HG02642 (cell line): ENCODE data around the gene LSM3.
A peak's percentile ranks its signal among the peaks of the same experiment; 100 is the strongest.
"Not testable (repeated sequence)": the region's sequence is repeated elsewhere in the genome, so short reads cannot be mapped to it uniquely, and the experiment has no call there.

ENCODE experiments used
- ATAC-seq: cut with Tn5 transposase; IDR thresholded peaks from one replicate; pipeline ENCODE4 v1.9.1; 2021; ENCODE audit warnings: mild to moderate bottlenecking; ENCODE audit not compliant: unreplicated experiment, poor library complexity

Gene LSM3

DNA sequence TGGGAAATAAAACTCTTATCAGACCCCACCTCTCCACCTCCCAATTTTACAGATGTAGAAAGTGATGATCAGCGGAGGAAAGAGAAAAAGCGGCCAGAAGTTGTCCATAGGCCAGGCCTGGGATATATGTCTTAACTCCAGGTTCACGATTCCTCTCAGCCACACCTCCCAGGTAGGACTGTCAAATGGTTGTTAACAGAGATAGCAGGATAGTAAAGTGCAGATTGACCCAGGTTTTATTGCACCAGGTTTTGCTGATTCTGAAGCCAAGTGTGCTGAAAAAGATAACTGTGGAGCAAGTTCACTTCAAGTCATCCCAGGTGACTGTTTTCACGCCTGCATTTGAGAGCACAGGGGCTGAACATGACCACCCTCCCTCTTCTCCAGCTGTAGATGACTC is 36.1 kb downstream of the LSM3 start:
- ATAC-seq: no peak

DNA sequence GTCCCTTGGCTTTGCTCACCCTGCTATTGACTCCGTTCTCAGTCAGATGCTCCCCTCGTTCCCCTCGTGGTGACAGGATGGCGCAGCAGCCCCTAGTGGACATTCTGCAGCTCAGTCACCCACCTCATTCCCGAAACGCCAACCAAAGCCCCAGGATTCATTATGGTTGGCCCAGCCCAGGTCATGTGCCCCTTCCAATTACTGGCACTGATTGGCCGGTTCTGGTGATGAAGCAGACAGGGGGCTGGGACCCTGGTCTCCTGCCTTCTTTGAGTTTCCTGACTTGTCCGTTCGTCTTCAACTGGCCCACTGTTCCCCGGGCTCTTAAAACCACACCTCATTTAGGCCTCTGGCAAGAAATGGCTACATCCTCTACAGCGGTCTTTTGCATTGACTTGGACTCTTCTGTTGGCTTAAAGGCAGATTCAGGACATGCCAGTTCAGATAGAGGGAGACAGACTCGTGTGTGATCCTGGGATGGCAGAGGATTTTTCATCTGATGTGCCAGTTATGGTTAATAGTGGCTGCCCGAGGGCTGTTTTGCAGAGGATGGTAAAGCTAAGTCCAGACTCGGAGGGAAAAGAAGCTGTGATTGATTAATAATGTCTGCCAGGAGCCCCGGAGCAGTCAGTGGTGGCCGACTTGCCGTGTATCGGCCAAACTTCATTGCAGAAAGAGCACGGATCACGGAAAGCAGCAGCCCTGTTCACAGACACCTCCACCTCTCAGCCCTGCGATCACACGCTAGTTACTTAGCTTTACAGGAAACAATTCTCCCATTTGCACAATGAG is 37.8 kb downstream of the LSM3 start:
- ATAC-seq: peak; percentile 70

DNA sequence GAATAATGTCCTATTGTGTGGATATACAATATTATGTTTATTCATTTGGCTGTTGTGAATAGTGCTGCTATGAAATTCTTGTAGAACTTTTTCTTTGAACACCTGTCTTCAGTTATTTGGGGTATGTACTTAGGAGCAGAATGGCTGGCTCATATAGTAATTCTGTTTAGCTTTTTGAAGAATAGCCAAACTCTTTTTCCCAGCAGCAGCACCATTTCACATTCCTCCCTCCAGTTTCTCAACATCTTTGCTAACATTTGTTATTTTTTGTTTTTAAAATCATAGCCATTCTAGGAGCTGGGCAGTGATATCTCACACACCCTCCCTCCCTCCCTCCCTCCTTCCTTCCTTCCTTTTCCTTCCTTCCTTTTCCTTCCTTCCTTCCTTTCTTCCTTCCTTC is 39.7 kb downstream of the LSM3 start:
- no peak for ATAC-seq

DNA sequence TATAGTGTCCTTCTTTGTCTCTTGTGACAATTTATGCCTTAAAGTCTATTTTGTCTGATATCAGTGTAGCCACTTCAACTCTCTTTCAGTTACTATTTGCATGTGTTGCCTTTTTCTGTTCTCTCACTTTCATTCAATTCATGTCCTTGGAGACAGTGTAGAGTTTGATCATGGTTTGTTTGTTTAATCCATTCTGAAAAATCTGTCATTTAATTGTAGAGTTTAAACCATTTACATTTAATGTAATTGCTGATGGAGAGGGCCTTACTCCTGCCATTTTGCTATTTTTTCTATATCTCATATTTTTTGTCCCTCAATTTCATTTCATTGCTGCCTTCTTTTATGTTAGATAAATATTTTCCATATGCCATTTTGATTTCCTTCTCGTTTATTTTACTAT is 42.3 kb downstream of the LSM3 start:
- ATAC-seq: no peak

DNA sequence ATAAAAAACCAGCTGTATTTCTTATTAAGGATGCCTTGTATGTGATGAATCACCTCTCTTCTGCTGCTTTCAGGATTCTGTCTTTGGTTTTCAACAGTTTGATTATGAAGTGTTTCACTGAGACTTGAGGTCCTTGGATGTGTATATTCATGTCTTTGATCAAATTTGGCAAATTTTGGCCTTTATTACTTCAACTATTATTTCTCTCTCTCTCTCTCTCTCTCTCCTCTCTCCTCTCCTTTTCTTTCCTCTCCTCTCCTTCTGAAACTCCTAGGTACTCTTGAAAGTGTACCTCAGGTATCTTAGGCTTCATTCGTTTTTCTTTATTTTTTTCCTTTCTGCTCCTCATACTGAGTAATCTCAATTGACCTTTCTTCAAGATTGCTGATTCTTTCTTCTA is 43.3 kb downstream of the LSM3 start:
- ATAC-seq: no peak

DNA sequence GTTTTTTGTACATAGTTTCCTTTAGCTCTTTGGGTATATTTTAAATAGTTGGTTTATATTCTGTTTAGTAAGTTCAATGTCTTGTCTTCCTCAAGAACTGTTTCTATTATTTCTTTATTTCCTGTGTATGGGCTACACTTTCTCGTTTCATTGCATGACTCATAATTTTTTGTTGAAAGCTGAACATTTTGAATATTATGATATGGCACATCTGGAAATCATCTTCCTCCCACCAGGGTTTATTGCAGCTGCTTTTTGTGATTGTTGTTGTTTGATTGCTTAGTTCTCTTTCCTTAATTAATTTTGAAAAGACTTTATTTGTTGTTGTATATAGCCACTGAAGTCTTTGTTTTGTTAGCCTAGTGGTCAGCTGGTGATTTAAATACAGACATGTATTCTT is 43.8 kb downstream of the LSM3 start:
- ATAC-seq: no peak

DNA sequence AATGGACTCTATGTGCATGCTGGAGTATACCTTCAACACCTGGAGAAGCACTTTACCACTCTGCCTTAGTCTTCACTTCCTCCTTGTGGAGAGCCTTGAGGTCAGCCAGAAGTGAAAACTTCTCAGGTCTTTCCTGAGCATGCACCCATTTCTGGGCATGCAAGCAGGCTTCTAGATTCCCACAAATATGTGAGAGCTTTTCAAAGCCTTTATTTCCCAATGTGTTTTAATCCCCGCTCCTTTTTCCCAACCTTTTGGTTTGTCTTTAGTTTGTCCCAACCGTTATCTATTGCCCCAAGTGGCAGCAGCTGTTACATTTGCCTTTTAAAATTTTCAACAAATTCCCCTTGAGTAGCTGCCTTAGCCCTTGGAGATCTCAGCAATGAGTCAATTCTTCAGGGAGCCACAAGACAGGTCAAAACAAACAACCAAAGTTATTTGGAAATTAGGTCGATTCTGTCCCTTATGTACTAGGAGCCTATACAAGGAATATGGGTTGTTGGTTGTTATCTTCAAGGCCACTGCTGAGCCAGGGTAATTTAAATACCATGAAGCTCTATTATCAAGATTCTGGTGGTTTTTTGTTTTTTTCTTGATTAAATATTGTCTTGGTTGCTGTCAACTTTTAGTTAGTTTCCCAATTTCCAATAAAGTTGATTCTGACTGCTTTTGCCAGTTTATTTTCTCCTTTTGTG is 44.4 kb downstream of the LSM3 start:
- ATAC-seq: peak; percentile 46

DNA sequence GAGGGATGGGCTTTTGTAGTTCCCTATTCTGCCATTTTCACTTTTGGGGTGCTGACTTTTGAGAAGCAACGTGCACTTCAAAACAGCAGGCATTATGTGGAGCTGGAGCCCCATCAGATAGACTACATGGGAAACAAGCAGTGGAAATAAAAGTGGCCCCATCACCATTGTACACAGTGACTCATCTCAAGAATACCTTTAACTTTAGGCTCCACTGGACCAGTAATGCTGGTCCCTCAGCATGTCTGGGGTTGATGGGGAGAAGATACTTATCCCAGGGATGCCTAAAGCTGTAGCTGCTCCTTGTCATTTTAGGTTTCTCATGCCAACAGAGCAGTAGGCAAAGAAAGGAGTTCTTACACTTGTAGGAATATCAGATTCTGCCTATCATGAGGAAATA is 45.0 kb downstream of the LSM3 start:
- no peak for ATAC-seq

DNA sequence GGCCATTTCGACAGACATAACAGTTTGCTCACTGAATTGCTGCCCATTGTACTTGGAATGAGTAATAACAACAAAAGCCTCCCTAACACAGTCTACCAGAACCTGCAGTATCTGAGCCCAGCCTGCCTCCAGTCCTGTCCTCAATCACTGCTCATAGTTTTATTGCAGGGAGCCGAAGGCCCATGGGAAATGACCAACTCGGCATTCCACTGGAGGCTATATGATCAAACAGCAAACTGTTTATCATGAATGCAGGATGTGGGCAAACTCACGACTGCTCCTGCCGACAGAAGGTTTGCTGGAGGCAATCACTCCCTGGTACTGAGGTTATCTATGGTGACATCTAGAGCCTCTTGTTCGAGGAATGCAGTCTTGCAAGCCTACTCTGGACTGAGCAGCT is 46.3 kb downstream of the LSM3 start:
- ATAC-seq: no peak

DNA sequence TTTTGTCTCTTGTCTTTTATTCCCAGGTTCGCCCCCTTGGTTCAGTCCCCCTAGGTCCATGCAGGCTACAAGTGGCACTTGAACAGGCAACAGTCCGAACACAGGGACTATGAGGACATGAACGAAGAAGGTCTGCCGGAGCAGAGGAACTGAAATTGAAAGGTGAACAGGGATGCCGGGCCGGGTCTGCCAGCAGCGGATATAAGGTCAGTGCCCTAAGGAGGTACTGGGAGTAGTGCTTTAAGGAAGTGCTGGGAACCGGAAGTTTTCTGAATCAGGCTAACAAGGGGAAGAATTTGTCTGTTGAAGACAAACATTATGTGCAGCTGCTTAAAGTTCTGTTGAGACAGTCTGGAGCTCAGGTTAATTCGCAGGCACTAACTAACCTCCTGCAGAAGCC is 46.8 kb downstream of the LSM3 start:
- peak; percentile 69 for ATAC-seq

DNA sequence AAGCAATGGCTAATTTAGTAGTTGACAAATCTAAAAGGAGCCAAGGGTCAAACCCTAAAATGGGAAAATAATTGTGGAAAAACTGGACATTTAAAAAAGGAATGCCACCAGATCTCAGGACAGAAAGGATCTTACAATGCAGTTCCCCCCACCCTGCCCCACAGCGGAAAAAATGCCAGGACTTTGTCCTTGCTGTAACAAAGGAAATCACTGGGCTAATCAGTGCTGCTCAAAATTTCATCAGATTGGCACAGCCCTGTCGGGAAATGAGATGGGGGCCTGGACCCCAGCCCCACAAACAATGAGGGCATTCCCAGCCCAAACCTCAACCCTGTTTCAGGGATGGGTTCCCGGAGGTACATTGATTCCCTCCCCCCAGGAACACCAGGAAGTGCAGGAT is 47.7 kb downstream of the LSM3 start:
- ATAC-seq: not testable (repeated sequence)

DNA sequence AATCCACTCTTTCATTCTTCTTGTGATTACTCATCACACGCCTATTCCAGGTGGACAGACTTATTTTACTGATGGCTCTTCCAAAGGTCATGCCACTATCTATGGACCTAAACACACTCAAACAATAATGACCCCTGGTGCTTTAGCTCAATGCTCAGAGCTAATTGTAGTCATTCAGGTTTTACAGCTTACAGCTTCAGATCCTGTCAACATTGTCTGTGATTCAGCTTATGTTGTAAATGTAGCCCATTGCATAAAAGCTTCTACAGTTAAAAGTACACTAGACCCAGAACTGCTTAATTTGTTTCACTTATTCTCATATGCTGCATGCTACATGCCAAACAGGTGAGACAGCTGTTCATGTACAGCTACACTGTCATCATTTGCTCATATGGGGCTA is 49.2 kb downstream of the LSM3 start:
- no peak for ATAC-seq

DNA sequence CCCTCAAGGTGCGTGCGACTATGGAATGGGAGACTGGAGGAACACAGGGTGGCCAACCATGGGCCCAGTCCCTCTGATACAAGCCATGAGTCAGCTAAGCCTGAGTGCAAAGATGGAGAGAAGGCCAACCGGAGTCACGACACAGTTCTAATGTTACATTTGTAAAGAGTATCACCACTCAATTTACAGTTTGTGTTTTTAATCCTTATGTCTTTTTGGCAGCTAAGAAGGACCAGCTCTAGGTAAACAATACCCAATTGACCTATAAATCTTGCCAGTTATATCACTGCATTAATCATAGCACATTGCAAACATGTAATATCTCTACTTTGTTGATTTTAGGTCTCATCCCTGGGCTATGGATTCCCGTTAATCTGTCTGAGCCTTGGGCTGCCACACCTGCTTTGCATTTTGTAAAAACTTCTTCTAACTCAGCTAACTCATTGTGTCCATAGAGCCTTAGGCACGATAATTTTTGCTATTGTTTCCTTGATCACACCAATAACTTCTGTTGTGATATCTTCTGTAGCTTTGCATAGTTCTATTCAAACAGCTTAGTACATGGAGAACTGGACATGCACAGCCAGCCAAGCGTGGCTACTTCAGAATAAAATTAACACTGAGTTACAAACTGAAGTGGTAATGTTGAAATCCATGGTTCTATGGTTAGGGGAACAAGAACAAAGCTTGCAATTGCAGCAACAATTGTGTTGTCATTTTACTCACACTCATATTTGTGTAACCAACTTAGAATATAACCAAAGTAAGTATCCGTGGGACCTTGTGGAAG is 50.3 kb downstream of the LSM3 start:
- ATAC-seq: no peak

DNA sequence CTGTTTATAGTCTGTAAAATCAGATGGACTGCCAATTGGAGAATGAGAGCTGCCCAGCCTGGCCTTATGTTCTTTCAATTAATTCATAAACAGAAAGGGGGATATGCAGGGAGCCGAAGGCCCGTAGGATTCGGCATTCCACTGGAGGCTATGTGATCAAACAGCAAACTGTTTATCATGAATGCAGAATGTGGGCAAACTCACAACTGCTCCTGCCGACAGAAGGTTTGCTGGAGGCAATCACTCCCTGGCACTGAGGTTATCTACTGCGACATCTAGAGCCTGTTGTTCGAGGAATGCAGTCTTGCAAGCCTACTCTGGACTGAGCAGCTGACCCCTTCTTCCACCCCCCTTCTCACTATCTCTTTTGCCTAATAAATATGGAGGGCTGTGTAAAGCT is 51.1 kb downstream of the LSM3 start:
- ATAC-seq: not testable (repeated sequence)

DNA sequence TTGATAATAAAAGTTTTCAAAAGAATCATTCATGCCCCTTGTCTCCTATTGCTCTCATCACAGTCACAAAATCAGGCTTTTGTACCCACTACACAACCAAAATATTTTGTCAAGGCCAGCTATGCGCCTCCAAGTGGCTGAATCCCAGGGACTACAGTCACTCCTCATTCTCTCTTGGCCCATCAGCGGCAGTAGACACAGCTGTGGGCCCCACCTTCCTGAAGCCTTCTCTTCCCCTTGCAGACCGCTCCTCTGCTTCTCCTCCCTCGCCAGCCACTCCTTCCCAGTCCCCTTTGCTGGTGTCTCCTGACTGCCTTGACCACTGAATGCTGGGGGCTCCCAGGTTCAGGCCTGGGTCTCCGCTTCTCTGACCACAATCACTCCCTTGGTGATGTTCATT is 52.1 kb downstream of the LSM3 start:
- no peak for ATAC-seq

DNA sequence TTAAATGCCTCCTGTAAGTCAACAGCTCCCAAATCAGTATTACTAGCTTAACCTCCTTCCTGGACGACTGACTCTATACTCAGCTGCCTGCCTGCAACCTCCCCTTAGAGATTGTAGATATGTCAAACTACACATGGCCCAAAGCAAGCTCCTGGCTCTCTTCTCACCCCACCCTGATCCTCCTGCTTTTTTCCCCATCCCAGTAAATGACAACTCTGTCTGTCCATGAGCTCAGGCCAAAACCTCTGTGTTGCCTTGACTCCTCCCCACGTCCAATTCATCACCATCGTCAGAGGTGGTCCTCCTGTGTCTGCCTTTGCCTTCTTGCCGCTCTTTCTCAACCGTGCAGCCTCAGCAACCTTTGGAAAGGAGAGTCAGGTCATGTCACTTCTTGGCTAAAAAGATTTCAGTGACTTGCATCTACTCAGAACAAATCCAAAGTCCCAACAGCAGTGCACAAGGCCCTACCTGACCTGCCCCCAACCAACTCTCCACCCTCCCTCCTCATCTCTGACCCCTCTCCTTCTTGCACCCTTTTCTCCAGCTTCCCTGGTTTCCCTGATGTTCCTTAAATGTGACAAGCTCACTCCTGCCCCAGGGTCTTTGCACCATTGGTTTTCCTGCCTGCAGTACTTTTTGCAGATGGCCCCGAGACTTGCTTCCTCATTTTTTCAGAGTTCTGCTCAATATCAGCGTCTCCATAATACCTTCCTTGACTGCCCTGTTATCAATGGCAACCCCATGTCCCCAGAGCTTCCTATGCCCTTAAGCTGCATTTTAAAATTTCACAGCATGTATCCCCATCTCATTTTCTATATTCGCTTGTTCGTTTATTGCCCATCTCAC is 52.8 kb downstream of the LSM3 start:
- no peak for ATAC-seq

DNA sequence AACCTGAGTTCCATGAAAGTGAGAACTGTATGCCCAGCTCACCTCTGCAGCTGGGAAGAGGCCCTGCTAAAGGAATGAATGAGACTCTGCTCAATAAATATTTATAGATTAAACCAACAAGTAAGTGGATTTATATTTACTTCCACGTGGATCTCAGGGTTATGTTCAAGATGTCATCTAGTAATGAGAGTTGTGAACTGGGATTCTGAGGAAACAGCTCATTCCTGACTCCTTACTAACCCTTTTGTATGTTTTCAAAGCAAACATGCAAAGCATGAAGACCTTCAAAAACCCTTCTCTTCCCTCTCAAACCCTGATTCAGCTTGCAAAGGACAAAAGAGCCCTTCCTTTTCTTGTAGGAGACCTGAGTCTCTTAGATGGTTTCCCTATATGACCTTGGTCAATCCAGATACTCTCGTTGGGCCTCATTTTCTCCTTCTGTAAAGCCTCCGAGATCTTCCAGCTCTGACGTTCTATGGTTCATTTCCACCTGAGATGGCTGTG is 53.4 kb downstream of the LSM3 start:
- ATAC-seq: no peak

DNA sequence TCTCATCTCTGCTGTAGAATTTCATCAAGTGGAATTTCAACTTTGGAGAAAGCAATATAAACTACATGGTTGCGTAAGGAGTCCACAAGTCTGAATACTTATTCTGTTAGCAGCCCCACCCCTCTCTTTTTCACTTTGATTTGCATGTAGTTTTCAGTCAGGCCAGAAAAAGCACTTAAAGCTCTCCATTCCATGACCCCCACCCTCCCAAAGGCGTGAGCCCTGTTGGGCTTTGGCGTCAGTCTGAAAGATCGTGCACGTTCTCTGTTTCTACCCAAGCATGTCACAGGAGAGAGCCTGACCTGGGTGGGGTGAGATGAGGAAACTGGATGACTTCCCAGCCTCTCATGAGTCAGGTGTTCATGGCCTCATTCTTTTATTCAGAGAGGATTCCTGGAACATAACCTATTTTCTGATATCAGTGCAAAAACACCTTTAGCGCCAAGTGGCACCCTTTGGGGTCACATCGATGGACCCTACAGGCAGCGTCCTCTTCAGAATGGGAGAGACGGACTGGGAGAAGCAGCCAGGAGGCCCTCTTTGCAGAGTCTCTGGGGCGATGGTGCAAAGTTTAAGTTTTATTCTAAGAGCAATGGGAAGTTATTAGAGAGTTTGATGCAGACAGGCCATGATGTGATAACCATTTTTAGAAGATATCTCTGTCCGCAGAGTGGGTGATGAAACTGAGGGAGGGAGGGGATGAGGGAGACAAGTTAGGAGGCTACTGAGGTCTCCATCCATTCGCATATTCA is 55.8 kb downstream of the LSM3 start:
- no peak for ATAC-seq
